Activated naive CD4-positive, alpha-beta T cell treated with anti-CD3 and anti-CD28 coated beads, Interleukin-2, amount 10 ng/mL, durations not matched to agents 5 hours and 36 hours (primary cell): ENCODE data around the gene BTG3. TPM values are rescaled to one million over a fixed set of nuclear protein-coding genes. Genes with fewer than 3 reads are reported as not detected.

Experiments
- total RNA-seq, 2 experiments: library from RNA; stranded (reverse); gene quantifications; one replicate each; pipeline ENCODE4 v1.2.3, GENCODE V29; 2021

The BTG3 gene, protein sequence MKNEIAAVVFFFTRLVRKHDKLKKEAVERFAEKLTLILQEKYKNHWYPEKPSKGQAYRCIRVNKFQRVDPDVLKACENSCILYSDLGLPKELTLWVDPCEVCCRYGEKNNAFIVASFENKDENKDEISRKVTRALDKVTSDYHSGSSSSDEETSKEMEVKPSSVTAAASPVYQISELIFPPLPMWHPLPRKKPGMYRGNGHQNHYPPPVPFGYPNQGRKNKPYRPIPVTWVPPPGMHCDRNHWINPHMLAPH
- 10 to 100 TPM; 30.0 to 31.2 TPM for total RNA-seq

DNA sequence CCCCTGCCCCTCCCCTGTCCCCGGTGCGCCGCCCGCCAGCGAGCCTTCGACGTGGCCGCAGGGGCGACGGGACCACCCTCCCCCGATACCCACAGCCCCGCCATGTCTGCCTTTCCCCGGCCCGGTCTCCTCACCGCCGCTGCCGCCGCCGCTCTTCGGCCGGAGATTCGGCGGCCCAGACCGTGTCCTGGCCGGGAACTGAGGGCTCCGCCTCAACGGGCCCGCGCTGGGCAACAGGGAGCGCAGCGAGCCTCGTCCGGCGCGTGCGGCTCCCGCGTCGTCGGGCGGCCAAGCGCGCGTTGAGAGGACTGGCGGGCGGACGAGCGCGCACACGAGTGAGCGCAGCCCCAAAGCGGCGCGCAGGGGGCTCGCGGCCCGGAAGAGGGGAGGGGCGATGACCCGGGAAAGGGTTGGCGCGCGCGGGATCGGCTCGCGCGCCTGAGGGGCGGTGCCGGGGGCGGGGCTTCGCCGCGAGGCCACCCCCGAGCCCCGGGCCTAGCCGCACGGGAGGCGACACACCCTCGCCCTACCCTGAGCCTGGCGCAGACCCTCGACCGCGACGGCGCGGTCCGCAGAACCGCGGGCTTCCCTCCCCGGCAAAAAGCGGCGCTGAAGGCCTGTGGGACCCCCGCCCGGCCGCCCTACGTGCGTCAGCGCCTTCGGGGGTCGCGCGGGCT lies at the start of gene BTG3:
TSS of gene BTG3 (minus strand) at position 337 of the 677 bp plus-strand sequence. CDS start 3,757 bp downstream, outside the sequence.

Other genes starting within 250 kb of the BTG3 start
- gene CXADR, start 99.9 kb downstream of the BTG3 start, total RNA-seq: under 1 TPM; 0.34 to 0.78 TPM
- gene C21orf91, start 206.5 kb upstream of the BTG3 start, total RNA-seq: 10 to 100 TPM; 46.5 to 47.6 TPM